Endodermal cell (in vitro differentiated cells): ENCODE measurements around the gene GALNT17. TPM values are rescaled to one million over a fixed set of nuclear protein-coding genes. Genes with fewer than 3 reads are reported as not detected.

ENCODE experiments used
- DNase-seq: peaks from one replicate; pipeline ENCODE4 v3.0.0-alpha.2; 2017
- H3K27ac ChIP-seq: 2 replicates; pipeline ENCODE4 v1.5.1; 2013; ENCODE audit warnings: mild to moderate bottlenecking, low read depth, low read length, moderate library complexity
- H3K27me3 ChIP-seq: 2 replicates; pipeline ENCODE4 v1.6.1; 2013; ENCODE audit warnings: mild to moderate bottlenecking, low read length, moderate library complexity; ENCODE audit not compliant: insufficient read depth, control insufficient read depth, poor library complexity, severe bottlenecking
- H3K36me3 ChIP-seq: 2 replicates; pipeline ENCODE4 v1.7.0; 2013; ENCODE audit warnings: mild to moderate bottlenecking, low read length, moderate library complexity; ENCODE audit not compliant: control insufficient read depth, insufficient read depth
- H3K4me1 ChIP-seq: one replicate; pipeline ENCODE4 v1.7.0; 2013; ENCODE audit warnings: low read length; ENCODE audit not compliant: control insufficient read depth, insufficient read depth
- H3K4me3 ChIP-seq: 2 replicates; pipeline ENCODE4 v1.5.1; 2013; ENCODE audit warnings: mild to moderate bottlenecking, low read length, moderate library complexity
- H3K9ac ChIP-seq: 2 replicates; pipeline ENCODE4 v1.6.1; 2013; ENCODE audit warnings: mild to moderate bottlenecking, low read length, moderate library complexity; ENCODE audit not compliant: poor library complexity, severe bottlenecking; ENCODE audit errors: extremely low read depth
- H3K9me3 ChIP-seq: 2 replicates; pipeline ENCODE4 v1.6.1; 2013; ENCODE audit warnings: mild to moderate bottlenecking, low read length, moderate library complexity; ENCODE audit not compliant: control insufficient read depth
- H3K27ac Mint-ChIP-seq: 2 replicates; pipeline ENCODE4 v1.8.0; 2020; ENCODE audit warnings: mixed read lengths
- H3K27me3 Mint-ChIP-seq: 2 replicates; pipeline ENCODE4 v1.8.0; 2021; ENCODE audit warnings: mild to moderate bottlenecking, mixed read lengths; ENCODE audit not compliant: insufficient read depth
- H3K36me3 Mint-ChIP-seq: 2 replicates; pipeline ENCODE4 v1.8.0; 2020; ENCODE audit warnings: low read depth, mixed read lengths
- H3K4me1 Mint-ChIP-seq: 2 replicates; pipeline ENCODE4 v1.8.0; 2020; ENCODE audit warnings: mixed read lengths
- H3K4me3 Mint-ChIP-seq: 2 replicates; pipeline ENCODE4 v1.8.0; 2020; ENCODE audit warnings: mild to moderate bottlenecking, moderate library complexity, mixed read lengths
- H3K9me3 Mint-ChIP-seq: 2 replicates; pipeline ENCODE4 v1.8.0; 2020; ENCODE audit warnings: mild to moderate bottlenecking, mixed read lengths
- WGBS, 2 experiments: methylation state at CpG; one replicate each; pipeline versions ENCODE4 v1.1.5 to v1.1.7; 2013; ENCODE audit warnings: missing lambda C conversion rate in 2 of 2, mixed read lengths in 1 of 2; ENCODE audit not compliant: insufficient coverage in 1 of 2, insufficient read length in 1 of 2; 5-methylcytosine and 5-hydroxymethylcytosine counted together
- total RNA-seq, 2 donors: library from RNA; stranded (reverse); fragmentation: NEBNext Ultra II Directional in 1 of 2; extraction: Animal tissue kit (Norgen Biotek cat#: 25700) in 1 of 2; gene quantifications; 2 replicates in 1 of 2; 3 replicates in 1 of 2; pipeline ENCODE4 v1.2.1, GENCODE V29; 2021
- TF ChIP-seq, protein P1 (sequence below): fragments of 200-600 bp; sonication (generic); conservative IDR thresholded peaks from 2 replicates; pipeline ENCODE4 v1.5.0; 2021; ENCODE audit warnings: antibody characterized with exemption, mild to moderate bottlenecking

The GALNT17 gene
- total RNA-seq, 2 donors from 2014 or later: 60.4 to 61.3 TPM

GRCh38 chr7:71300603-71301002 is 168.7 kb downstream of the GALNT17 start:
- H3K4me1 Mint-ChIP-seq: peaks cover 21% of the 10 kb centered on the region
- Histone ChIP-seq H3K9me3 (no peaks in the 10 kb centered on the region), H3K4me3 (no peak overlapping the region), H3K27me3 (no peaks in the 10 kb centered on the region), H3K36me3 (no peaks in the 10 kb centered on the region), H3K4me1 (peaks cover 7% of the 10 kb centered on the region), H3K27ac (no peak overlapping the region), H3K9ac (no peak overlapping the region)
- WGBS, 2 experiments: 92 to 94% methylated on average over 4 to 6 of the region's 6 CpGs
- no peaks in the 10 kb centered on the region for H3K9me3 Mint-ChIP-seq
- peaks cover 6% of the 10 kb centered on the region for H3K36me3 Mint-ChIP-seq
- DNase-seq: no peak
- H3K27ac Mint-ChIP-seq: no peak overlapping the region
- no peaks in the 10 kb centered on the region for H3K27me3 Mint-ChIP-seq
- no peak overlapping the region for H3K4me3 Mint-ChIP-seq
- TF ChIP-seq, protein P1, sequence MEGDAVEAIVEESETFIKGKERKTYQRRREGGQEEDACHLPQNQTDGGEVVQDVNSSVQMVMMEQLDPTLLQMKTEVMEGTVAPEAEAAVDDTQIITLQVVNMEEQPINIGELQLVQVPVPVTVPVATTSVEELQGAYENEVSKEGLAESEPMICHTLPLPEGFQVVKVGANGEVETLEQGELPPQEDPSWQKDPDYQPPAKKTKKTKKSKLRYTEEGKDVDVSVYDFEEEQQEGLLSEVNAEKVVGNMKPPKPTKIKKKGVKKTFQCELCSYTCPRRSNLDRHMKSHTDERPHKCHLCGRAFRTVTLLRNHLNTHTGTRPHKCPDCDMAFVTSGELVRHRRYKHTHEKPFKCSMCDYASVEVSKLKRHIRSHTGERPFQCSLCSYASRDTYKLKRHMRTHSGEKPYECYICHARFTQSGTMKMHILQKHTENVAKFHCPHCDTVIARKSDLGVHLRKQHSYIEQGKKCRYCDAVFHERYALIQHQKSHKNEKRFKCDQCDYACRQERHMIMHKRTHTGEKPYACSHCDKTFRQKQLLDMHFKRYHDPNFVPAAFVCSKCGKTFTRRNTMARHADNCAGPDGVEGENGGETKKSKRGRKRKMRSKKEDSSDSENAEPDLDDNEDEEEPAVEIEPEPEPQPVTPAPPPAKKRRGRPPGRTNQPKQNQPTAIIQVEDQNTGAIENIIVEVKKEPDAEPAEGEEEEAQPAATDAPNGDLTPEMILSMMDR: no peak

DNA sequence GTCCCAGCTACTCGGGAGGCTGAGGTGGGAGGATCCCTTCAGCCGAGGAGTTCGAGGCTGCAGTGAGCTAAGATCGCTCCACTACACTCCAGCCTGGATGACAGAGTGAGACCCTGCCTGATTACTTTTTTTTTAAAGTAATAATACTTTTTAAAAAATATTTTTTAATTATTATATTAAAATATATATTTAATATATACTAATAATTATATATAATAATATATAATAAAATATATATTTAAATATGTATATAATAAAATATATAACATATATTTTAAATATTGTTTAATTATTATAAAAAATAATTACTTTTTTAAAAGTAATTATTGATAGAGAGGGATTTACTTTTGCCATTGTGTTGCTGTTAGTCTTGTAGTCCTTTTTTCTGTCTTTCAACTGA is 169.2 kb downstream of the GALNT17 start:
- Mint-ChIP-seq H3K36me3 (peaks cover 7% of the 10 kb centered on the region), H3K4me3 (no peak overlapping the region), H3K9me3 (no peaks in the 10 kb centered on the region), H3K27me3 (no peaks in the 10 kb centered on the region), H3K27ac (no peak overlapping the region), H3K4me1 (peaks cover 21% of the 10 kb centered on the region)
- Histone ChIP-seq H3K9ac (no peak overlapping the region), H3K27me3 (no peaks in the 10 kb centered on the region), H3K9me3 (no peaks in the 10 kb centered on the region), H3K36me3 (no peaks in the 10 kb centered on the region), H3K4me1 (peaks cover 7% of the 10 kb centered on the region), H3K27ac (no peak overlapping the region), H3K4me3 (no peak overlapping the region)
- TF ChIP-seq, protein P1: no peak
- WGBS, 2 experiments: 90 to 94% methylated on average over 3 to 4 of the region's 4 CpGs
- no peak for DNase-seq

GRCh38 chr7:71303566-71303965 is 171.6 kb downstream of the GALNT17 start:
- no peaks in the 10 kb centered on the region for H3K27me3 ChIP-seq
- Mint-ChIP-seq H3K27me3 (no peaks in the 10 kb centered on the region), H3K27ac (no peak overlapping the region), H3K4me1 (peaks cover 25% of the 10 kb centered on the region), H3K36me3 (peaks cover 16% of the 10 kb centered on the region), H3K9me3 (peaks cover 2% of the 10 kb centered on the region), H3K4me3 (no peak overlapping the region)
- no peak overlapping the region for H3K27ac ChIP-seq
- H3K36me3 ChIP-seq: no peaks in the 10 kb centered on the region
- H3K4me3 ChIP-seq: no peak overlapping the region
- H3K4me1 ChIP-seq: peaks cover 7% of the 10 kb centered on the region
- DNase-seq: no peak
- WGBS, 2 experiments: 53 to 74% methylated on average over 5 to 6 of the region's 6 CpGs
- TF ChIP-seq, protein P1: no peak
- H3K9me3 ChIP-seq: no peaks in the 10 kb centered on the region
- no peak overlapping the region for H3K9ac ChIP-seq
